ENCODE measurements around the gene STMN3.

DNA sequence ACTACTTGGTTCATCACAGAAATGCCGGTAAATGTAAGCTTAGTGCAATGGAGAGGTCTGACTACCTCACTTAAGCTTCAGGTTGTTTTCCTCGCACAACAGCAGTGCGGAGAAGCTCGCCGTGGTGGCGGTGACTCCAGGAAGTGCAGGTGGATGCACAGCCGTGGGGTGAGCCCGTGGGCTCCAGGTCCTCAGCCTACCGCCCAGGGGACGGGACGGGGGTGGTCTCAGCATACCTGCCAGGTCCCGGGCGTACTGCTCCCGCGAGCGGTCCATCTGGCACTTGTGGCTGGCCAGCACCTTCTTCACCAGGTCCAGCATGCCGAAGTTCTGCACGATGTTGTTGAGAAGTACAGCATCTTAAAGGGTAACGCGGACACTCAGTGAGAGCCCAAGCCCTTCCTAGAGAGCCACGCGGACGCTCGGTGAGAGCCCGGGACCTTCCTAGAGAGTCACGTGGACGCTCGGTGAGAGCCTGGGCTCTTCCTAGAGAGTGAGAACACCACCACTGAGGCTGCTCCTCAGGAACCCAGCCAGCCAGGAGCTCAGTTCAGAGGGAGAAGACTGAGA is 61.4 kb downstream of the STMN3 start:
- TF ChIP-seq YY1 (IDR thresholded peaks at IDR 0.05; ENCODE audit: low read depth, low read length), result no peak
- no peak for TF ChIP-seq ZNF274 (IDR thresholded peaks at IDR 0.05; ENCODE audit: borderline replicate concordance, extremely low read depth, low read length)
- TF ChIP-seq, protein P1, sequence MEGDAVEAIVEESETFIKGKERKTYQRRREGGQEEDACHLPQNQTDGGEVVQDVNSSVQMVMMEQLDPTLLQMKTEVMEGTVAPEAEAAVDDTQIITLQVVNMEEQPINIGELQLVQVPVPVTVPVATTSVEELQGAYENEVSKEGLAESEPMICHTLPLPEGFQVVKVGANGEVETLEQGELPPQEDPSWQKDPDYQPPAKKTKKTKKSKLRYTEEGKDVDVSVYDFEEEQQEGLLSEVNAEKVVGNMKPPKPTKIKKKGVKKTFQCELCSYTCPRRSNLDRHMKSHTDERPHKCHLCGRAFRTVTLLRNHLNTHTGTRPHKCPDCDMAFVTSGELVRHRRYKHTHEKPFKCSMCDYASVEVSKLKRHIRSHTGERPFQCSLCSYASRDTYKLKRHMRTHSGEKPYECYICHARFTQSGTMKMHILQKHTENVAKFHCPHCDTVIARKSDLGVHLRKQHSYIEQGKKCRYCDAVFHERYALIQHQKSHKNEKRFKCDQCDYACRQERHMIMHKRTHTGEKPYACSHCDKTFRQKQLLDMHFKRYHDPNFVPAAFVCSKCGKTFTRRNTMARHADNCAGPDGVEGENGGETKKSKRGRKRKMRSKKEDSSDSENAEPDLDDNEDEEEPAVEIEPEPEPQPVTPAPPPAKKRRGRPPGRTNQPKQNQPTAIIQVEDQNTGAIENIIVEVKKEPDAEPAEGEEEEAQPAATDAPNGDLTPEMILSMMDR (IDR thresholded peaks at IDR 0.05; ENCODE audit: control extremely low read depth in 1 of 3, insufficient read depth in 1 of 3, low read depth in 1 of 3, low read length in 3 of 3), result no peak
- TF ChIP-seq SIN3A (conservative IDR thresholded peaks at IDR 0.05 in 1 of 2, IDR thresholded peaks at IDR 0.05 in 1 of 2; ENCODE audit: low read depth in 1 of 2, low read length in 2 of 2), result no peak
- TF ChIP-seq, protein P2, sequence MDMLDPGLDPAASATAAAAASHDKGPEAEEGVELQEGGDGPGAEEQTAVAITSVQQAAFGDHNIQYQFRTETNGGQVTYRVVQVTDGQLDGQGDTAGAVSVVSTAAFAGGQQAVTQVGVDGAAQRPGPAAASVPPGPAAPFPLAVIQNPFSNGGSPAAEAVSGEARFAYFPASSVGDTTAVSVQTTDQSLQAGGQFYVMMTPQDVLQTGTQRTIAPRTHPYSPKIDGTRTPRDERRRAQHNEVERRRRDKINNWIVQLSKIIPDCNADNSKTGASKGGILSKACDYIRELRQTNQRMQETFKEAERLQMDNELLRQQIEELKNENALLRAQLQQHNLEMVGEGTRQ (IDR thresholded peaks at IDR 0.05; ENCODE audit: low read length), result no peak
- no peak for TF ChIP-seq RAD21 (IDR thresholded peaks at IDR 0.05 in 1 of 2, conservative IDR thresholded peaks at IDR 0.05 in 1 of 2; ENCODE audit: low read depth in 2 of 2, low read length in 2 of 2)
- TF ChIP-seq MAFK (IDR thresholded peaks at IDR 0.05; ENCODE audit: low read depth, low read length), result no peak
- TF ChIP-seq EP300 (IDR thresholded peaks at IDR 0.05; ENCODE audit: borderline replicate concordance in 1 of 2, low read depth in 2 of 2, low read length in 2 of 2), result no peak
- TF ChIP-seq SUZ12 (IDR thresholded peaks at IDR 0.05; ENCODE audit: low read length), result no peak
- no peak for TF ChIP-seq SRF (IDR thresholded peaks at IDR 0.05; ENCODE audit: low read depth, low read length)
- no peak for TF ChIP-seq POLR2A (IDR thresholded peaks at IDR 0.05; ENCODE audit: control extremely low read depth in 1 of 2, low read depth in 2 of 2, low read length in 2 of 2)
- no peak for TF ChIP-seq EZH2 (IDR thresholded peaks at IDR 0.05; ENCODE audit: low read depth, low read length, severe bottlenecking)

Measured in H1 (cell line).